Skeletal muscle tissue (tissue), 4 donors: ENCODE data around the gene RMI2. TPM values are rescaled to one million over a fixed set of nuclear protein-coding genes. Genes with fewer than 3 reads are reported as not detected.

Experiments used
- H3K27ac ChIP-seq: one replicate; pipeline ENCODE4 v1.7.0; 2013; ENCODE audit warnings: mild to moderate bottlenecking, low read depth, low read length, inconsistent platforms
- H3K27me3 ChIP-seq, 3 donors: one replicate each; pipeline ENCODE4 v1.7.0; 2013; ENCODE audit warnings: low read length in 3 of 3; ENCODE audit not compliant: control insufficient read depth in 3 of 3, insufficient read depth in 3 of 3
- H3K36me3 ChIP-seq, 3 donors: one replicate each; pipeline ENCODE4 v1.7.0; 2013; ENCODE audit warnings: low read length in 3 of 3; ENCODE audit not compliant: control insufficient read depth in 3 of 3, insufficient read depth in 3 of 3
- H3K4me1 ChIP-seq, 3 donors: one replicate each; pipeline ENCODE4 v1.7.0; 2013; ENCODE audit warnings: low read length in 3 of 3, mild to moderate bottlenecking in 3 of 3; ENCODE audit not compliant: control insufficient read depth in 3 of 3, insufficient read depth in 3 of 3
- H3K4me3 ChIP-seq, 3 donors: one replicate each; pipeline ENCODE4 v1.7.0; 2013; ENCODE audit warnings: low read length in 3 of 3
- H3K9ac ChIP-seq, 3 donors: one replicate each; pipeline ENCODE4 v1.7.0; 2013; ENCODE audit warnings: low read length in 3 of 3, mild to moderate bottlenecking in 3 of 3, moderate library complexity in 2 of 3, low read depth in 1 of 3
- H3K9me3 ChIP-seq, 3 donors: one replicate each; pipeline ENCODE4 v1.7.0; 2013; ENCODE audit warnings: low read length in 3 of 3; ENCODE audit not compliant: control insufficient read depth in 3 of 3
- total RNA-seq: library from RNA; depleted of rRNA; stranded (reverse); fragments of >200 nt; gene quantifications from one replicate; pipeline ENCODE4 v1.2.3, GENCODE V29; 2014
- donor health status: Osteomylitis.

RMI2 gene
- total RNA-seq, 1 donor from 2014 or later: 5.7 TPM

GRCh38 chr16:11390573-11391495, 45.6 kb downstream of the RMI2 start:
- H3K9ac ChIP-seq: no peak overlapping the region
- no peak overlapping the region for H3K4me3 ChIP-seq
- no peaks in the 10 kb centered on the region for H3K36me3 ChIP-seq
- H3K27me3 ChIP-seq: peaks cover 0 to 2% (median 0%) of the 10 kb centered on the region in 3 donors
- H3K27ac ChIP-seq: no peak overlapping the region
- no peaks in the 10 kb centered on the region for H3K9me3 ChIP-seq
- H3K4me1 ChIP-seq: peaks cover 0 to 21% (median 13%) of the 10 kb centered on the region in 3 donors

- H3K4me1 ChIP-seq: peaks cover 3 to 24% (median 16%) of the 10 kb centered on the region in 3 donors
- peak overlapping the region in 1 of 3 donors; percentile 62 for H3K9ac ChIP-seq
These were observed 46.3 kb downstream of the RMI2 start for GRCh38 chr16:11391576-11391975.

GRCh38 chr16:11392041-11392581, 46.9 kb downstream of the RMI2 start:
- no peaks in the 10 kb centered on the region for H3K9me3 ChIP-seq
- no peak overlapping the region for H3K4me3 ChIP-seq
- H3K27ac ChIP-seq: no peak overlapping the region
- peaks cover 5 to 29% (median 17%) of the 10 kb centered on the region in 3 donors for H3K4me1 ChIP-seq
- H3K9ac ChIP-seq: peak overlapping the region in 1 of 3 donors; percentile 62
- no peaks in the 10 kb centered on the region for H3K36me3 ChIP-seq
- H3K27me3 ChIP-seq: peaks cover 0 to 2% (median 0%) of the 10 kb centered on the region in 3 donors

More at GRCh38 chr16:11391576-11391975, 46.3 kb downstream of the RMI2 start:
- no peaks in the 10 kb centered on the region for H3K9me3 ChIP-seq
- peaks cover 0 to 2% (median 0%) of the 10 kb centered on the region in 3 donors for H3K27me3 ChIP-seq
- H3K4me3 ChIP-seq: no peak overlapping the region
- H3K36me3 ChIP-seq: no peaks in the 10 kb centered on the region
- H3K27ac ChIP-seq: no peak overlapping the region

- Histone ChIP-seq H3K27me3 (no peaks in the 10 kb centered on the region), H3K4me1 (peaks cover 5 to 29% (median 17%) of the 10 kb centered on the region in 3 donors), H3K9me3 (no peaks in the 10 kb centered on the region), H3K36me3 (no peaks in the 10 kb centered on the region), H3K27ac (no peak overlapping the region), H3K4me3 (no peak overlapping the region), H3K9ac (no peak overlapping the region)
These were observed 48.1 kb downstream of the RMI2 start for GRCh38 chr16:11393366-11393765.

- H3K9ac ChIP-seq: no peak overlapping the region
- no peaks in the 10 kb centered on the region for H3K9me3 ChIP-seq
- no peak overlapping the region for H3K27ac ChIP-seq
- no peak overlapping the region for H3K4me3 ChIP-seq
- no peaks in the 10 kb centered on the region for H3K36me3 ChIP-seq
- peaks cover 5 to 29% (median 17%) of the 10 kb centered on the region in 3 donors for H3K4me1 ChIP-seq
- no peaks in the 10 kb centered on the region for H3K27me3 ChIP-seq
These were observed 48.8 kb downstream of the RMI2 start for GRCh38 chr16:11393861-11394592.

GRCh38 chr16:11394593-11394960, 49.3 kb downstream of the RMI2 start:
- no peaks in the 10 kb centered on the region for H3K36me3 ChIP-seq
- H3K4me1 ChIP-seq: peaks cover 5 to 29% (median 17%) of the 10 kb centered on the region in 3 donors
- no peak overlapping the region for H3K27ac ChIP-seq
- no peak overlapping the region for H3K4me3 ChIP-seq
- H3K27me3 ChIP-seq: no peaks in the 10 kb centered on the region
- H3K9ac ChIP-seq: no peak overlapping the region
- H3K9me3 ChIP-seq: no peaks in the 10 kb centered on the region

- Histone ChIP-seq H3K9ac (no peak overlapping the region), H3K27ac (no peak overlapping the region), H3K9me3 (no peaks in the 10 kb centered on the region), H3K4me3 (no peak overlapping the region), H3K36me3 (no peaks in the 10 kb centered on the region), H3K27me3 (no peaks in the 10 kb centered on the region), H3K4me1 (peaks cover 5 to 29% (median 17%) of the 10 kb centered on the region in 3 donors)
These were observed 50.0 kb downstream of the RMI2 start for GRCh38 chr16:11395008-11395948.

- no peak overlapping the region for H3K9ac ChIP-seq
- H3K27ac ChIP-seq: no peak overlapping the region
- no peaks in the 10 kb centered on the region for H3K36me3 ChIP-seq
- H3K27me3 ChIP-seq: no peaks in the 10 kb centered on the region
- peaks cover 5 to 29% (median 17%) of the 10 kb centered on the region in 3 donors for H3K4me1 ChIP-seq
- H3K9me3 ChIP-seq: no peaks in the 10 kb centered on the region
- no peak overlapping the region for H3K4me3 ChIP-seq
These were observed 50.6 kb downstream of the RMI2 start for GRCh38 chr16:11395949-11396240.
